Stimulated activated CD4-positive, alpha-beta T cell treated with anti-CD3 and anti-CD28 coated beads, Interleukin-15, amount 100 ng/mL, for 1 hour (primary cell): ENCODE measurements around the gene MCIDAS.

Experiments
- DNase-seq, 2 donors: peaks; one replicate each; pipeline ENCODE4 v3.0.0-alpha.2; 2020; ENCODE audit warnings: low read depth in 1 of 2, low spot score in 1 of 2

Gene MCIDAS

GRCh38 chr5:55226934-55227663, at the start of gene MCIDAS:
MCIDAS (minus strand) TSS chr5:55227315; CDS start chr5:55227138, 177 bp downstream.
- DNase-seq, result peak in 1 of 2 donors; percentile 56

- no peak for DNase-seq
Observed at GRCh38 chr5:55276771-55277170, 49.7 kb upstream of the MCIDAS start.

- DNase-seq, result no peak
Observed at GRCh38 chr5:55258339-55258738, 31.2 kb upstream of the MCIDAS start.

GRCh38 chr5:55254802-55255201, 27.7 kb upstream of the MCIDAS start:
- no peak for DNase-seq

- DNase-seq, result no peak
Observed at GRCh38 chr5:55250064-55250463, 22.9 kb upstream of the MCIDAS start.

- no peak for DNase-seq
Observed at GRCh38 chr5:55241746-55242145, 14.6 kb upstream of the MCIDAS start.

- DNase-seq, result no peak
Observed at GRCh38 chr5:55236800-55237199, 9.7 kb upstream of the MCIDAS start.

GRCh38 chr5:55234121-55234700, 7.1 kb upstream of the MCIDAS start:
- DNase-seq, result no peak

GRCh38 chr5:55232985-55233928, 6.1 kb upstream of the MCIDAS start, which contains the start of gene CCNO:
CCNO (minus strand) TSS chr5:55233608; CDS start chr5:55233523, 85 bp downstream.
- DNase-seq, result peak in 1 of 2 donors; percentile 40

- no peak for DNase-seq
Observed at GRCh38 chr5:55232271-55232984, 5.3 kb upstream of the MCIDAS start.

- DNase-seq, result no peak
Observed at GRCh38 chr5:55231919-55232270, 4.8 kb upstream of the MCIDAS start.

- DNase-seq, result peak in 1 of 2 donors; percentile 10
Observed at GRCh38 chr5:55231029-55231918, 4.2 kb upstream of the MCIDAS start.

GRCh38 chr5:55230086-55230629, 3.0 kb upstream of the MCIDAS start:
- DNase-seq, result no peak

- DNase-seq, result no peak
Observed at GRCh38 chr5:55227664-55228430, 732 bp upstream of the MCIDAS start.

- peak in 1 of 2 donors; percentile 54 for DNase-seq
Observed at GRCh38 chr5:55226027-55226933, 835 bp downstream of the MCIDAS start.

GRCh38 chr5:55225346-55225745, 1.8 kb downstream of the MCIDAS start:
- no peak for DNase-seq

- no peak for DNase-seq
Observed at GRCh38 chr5:55223812-55224240, 3.3 kb downstream of the MCIDAS start.
